ENCODE measurements around the gene PNKD.

DNA sequence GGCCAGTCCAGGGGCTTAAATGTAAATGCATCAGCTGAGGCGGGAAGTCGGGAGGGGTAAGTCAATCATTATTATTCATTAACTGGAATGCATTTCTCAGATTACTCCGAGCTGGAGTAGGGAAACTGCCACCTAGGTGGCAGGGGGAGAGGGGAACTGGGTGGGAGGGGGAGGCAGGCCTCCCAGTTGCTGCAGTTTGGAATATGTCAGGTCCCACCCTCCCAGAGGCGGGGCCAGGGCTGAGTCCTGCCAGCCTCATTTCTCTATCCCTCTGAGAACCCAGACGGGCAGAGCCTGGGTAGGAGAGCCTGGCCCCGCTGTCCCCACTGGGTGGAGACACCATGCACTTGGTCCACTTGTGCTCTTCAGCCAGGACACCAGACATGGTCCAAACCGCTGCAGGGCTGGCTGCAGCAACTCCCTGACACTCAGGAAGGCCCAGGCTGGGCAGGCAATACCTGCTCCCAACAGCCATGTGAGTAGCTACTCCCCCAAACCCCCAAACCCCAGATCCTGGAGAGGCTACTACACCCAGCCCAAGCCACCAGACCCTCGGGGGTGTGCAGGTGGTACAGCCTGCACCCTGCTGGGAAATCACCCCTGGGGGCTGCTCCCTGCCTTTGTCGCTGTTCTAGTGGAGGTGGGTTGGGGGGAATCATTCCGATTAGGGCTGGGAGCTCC is 9.4 kb upstream of the PNKD start, which contains the start of gene GPBAR1:
- TF ChIP-seq GATA3 (IDR thresholded peaks at IDR 0.05; ENCODE audit: low read depth, low read length) = no peak
- no peak for TF ChIP-seq GATA2 (IDR thresholded peaks at IDR 0.05; ENCODE audit: low read depth, low read length)
